Thyroid gland (tissue), 4 donors: Measurements from ENCODE around the gene CECR2.

ENCODE experiments used
- POLR2A ChIP-seq, 2 donors: fragments of 450-650 bp; IDR thresholded peaks; one replicate each; pipeline ENCODE4 v1.6.1; 2017; ENCODE audit warnings: antibody characterized with exemption in 2 of 2, mild to moderate bottlenecking in 2 of 2, moderate library complexity in 1 of 2
- TF ChIP-seq, protein P1 (sequence below), 6 experiments: fragments of 200-600 bp in 3 of 6; fragments of 450-650 bp in 3 of 6; sonication (generic) in 3 of 6; IDR thresholded peaks; one replicate each; pipeline ENCODE4 v1.5.1; 2016 to 2019; ENCODE audit warnings: antibody characterized with exemption in 6 of 6, mild to moderate bottlenecking in 2 of 6, inconsistent platforms in 1 of 6, moderate library complexity in 1 of 6

DNA sequence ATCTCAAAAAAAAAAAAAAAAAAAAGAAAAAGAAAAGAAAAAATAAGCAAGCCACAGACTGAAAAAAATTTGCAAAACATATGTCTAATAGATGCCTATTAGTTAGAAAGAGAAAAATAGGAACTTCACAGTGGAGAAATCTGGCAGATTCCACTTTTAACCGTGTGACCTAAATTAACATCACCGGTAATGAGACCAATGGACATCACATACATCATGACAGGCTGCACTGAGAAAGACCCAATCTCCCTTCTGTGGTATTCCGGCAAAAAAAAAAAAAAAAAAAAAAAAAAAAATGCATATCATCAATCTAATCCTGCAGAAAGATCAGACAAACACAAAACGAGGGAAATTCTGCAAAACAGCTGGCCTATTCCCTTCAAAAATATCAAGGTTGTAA, 46.7 kb upstream of the CECR2 start:
- TF ChIP-seq, protein P1, sequence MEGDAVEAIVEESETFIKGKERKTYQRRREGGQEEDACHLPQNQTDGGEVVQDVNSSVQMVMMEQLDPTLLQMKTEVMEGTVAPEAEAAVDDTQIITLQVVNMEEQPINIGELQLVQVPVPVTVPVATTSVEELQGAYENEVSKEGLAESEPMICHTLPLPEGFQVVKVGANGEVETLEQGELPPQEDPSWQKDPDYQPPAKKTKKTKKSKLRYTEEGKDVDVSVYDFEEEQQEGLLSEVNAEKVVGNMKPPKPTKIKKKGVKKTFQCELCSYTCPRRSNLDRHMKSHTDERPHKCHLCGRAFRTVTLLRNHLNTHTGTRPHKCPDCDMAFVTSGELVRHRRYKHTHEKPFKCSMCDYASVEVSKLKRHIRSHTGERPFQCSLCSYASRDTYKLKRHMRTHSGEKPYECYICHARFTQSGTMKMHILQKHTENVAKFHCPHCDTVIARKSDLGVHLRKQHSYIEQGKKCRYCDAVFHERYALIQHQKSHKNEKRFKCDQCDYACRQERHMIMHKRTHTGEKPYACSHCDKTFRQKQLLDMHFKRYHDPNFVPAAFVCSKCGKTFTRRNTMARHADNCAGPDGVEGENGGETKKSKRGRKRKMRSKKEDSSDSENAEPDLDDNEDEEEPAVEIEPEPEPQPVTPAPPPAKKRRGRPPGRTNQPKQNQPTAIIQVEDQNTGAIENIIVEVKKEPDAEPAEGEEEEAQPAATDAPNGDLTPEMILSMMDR (IDR thresholded peaks at IDR 0.05), result no peak
- TF ChIP-seq POLR2A (IDR thresholded peaks at IDR 0.05), result no peak
